SJSA1 (cell line): ENCODE data around the gene OVCH2. TPM values are rescaled to one million over a fixed set of nuclear protein-coding genes. Genes with fewer than 3 reads are reported as not detected.

Source experiments
- DNase-seq, 2 experiments: peaks; one replicate each; pipeline ENCODE4 v3.0.0-alpha.2; 2015 to 2020; ENCODE audit warnings: low spot score in 2 of 2, low read depth in 1 of 2
- H3K27ac ChIP-seq: fragments of 250-450 bp; sonication (Bioruptor Pico); 2 replicates; pipeline ENCODE4 v1.5.1; 2020; ENCODE audit warnings: mild to moderate bottlenecking, moderate library complexity
- H3K27me3 ChIP-seq: fragments of 250-450 bp; sonication (Bioruptor Pico); replicated peaks from 2 replicates; pipeline ENCODE4 v1.5.1; 2020; ENCODE audit warnings: mild to moderate bottlenecking, moderate library complexity
- H3K36me3 ChIP-seq: fragments of 250-450 bp; sonication (Bioruptor Pico); 2 replicates; pipeline ENCODE4 v1.5.1; 2020; ENCODE audit warnings: mild to moderate bottlenecking
- H3K4me1 ChIP-seq: fragments of 250-450 bp; sonication (Bioruptor Pico); replicated peaks from 2 replicates; pipeline ENCODE4 v1.6.1; 2021; ENCODE audit warnings: mild to moderate bottlenecking
- H3K4me3 ChIP-seq: fragments of 250-450 bp; sonication (Bioruptor Pico); 2 replicates; pipeline ENCODE4 v1.5.1; 2020; ENCODE audit warnings: mild to moderate bottlenecking
- H3K9me3 ChIP-seq: fragments of 250-450 bp; sonication (Bioruptor Pico); replicated peaks from 2 replicates; pipeline ENCODE4 v1.5.1; 2020; ENCODE audit warnings: mild to moderate bottlenecking
- total RNA-seq: library from RNA; depleted of rRNA; stranded (reverse); fragments of >200 nt; shearing (Covaris generic); gene quantifications from 2 replicates; pipeline ENCODE4 v1.2.3, GENCODE V29; 2014

OVCH2 gene
- total RNA-seq, 1 experiment from 2014 or later, result 0.63 TPM

GRCh38 chr11:7683571-7683970 lies 22.7 kb downstream of the OVCH2 start:
- H3K4me3 ChIP-seq, result no peak overlapping the region

GRCh38 chr11:7677796-7678201 lies 28.5 kb downstream of the OVCH2 start:
- H3K4me3 ChIP-seq, result no peak overlapping the region
- no peaks in the 10 kb centered on the region for H3K9me3 ChIP-seq
- no peaks in the 10 kb centered on the region for H3K36me3 ChIP-seq
- DNase-seq, result no peak
- H3K27me3 ChIP-seq, result no peaks in the 10 kb centered on the region
- no peak overlapping the region for H3K27ac ChIP-seq
- H3K4me1 ChIP-seq, result no peaks in the 10 kb centered on the region

More at GRCh38 chr11:7683571-7683970, 22.7 kb downstream of the OVCH2 start:
- H3K27me3 ChIP-seq, result no peaks in the 10 kb centered on the region
- DNase-seq, result no peak
- H3K9me3 ChIP-seq, result no peaks in the 10 kb centered on the region
- H3K4me1 ChIP-seq, result no peaks in the 10 kb centered on the region
- no peak overlapping the region for H3K27ac ChIP-seq
- H3K36me3 ChIP-seq, result no peaks in the 10 kb centered on the region

- Histone ChIP-seq H3K9me3 (no peaks in the 10 kb centered on the region), H3K4me1 (no peaks in the 10 kb centered on the region), H3K36me3 (no peaks in the 10 kb centered on the region), H3K27me3 (no peaks in the 10 kb centered on the region), H3K27ac (no peak overlapping the region), H3K4me3 (no peak overlapping the region)
- DNase-seq, result no peak
These were observed 29.2 kb downstream of the OVCH2 start for GRCh38 chr11:7677071-7677470.

GRCh38 chr11:7675631-7676030 lies 30.6 kb downstream of the OVCH2 start:
- H3K36me3 ChIP-seq, result no peaks in the 10 kb centered on the region

GRCh38 chr11:7673724-7674434 lies 32.4 kb downstream of the OVCH2 start:
- Histone ChIP-seq H3K27me3 (no peaks in the 10 kb centered on the region), H3K4me1 (peaks cover 3% of the 10 kb centered on the region), H3K27ac (no peak overlapping the region), H3K36me3 (no peaks in the 10 kb centered on the region), H3K4me3 (no peak overlapping the region), H3K9me3 (no peaks in the 10 kb centered on the region)
- no peak for DNase-seq

More at GRCh38 chr11:7675631-7676030, 30.6 kb downstream of the OVCH2 start:
- no peak for DNase-seq
- H3K4me3 ChIP-seq, result no peak overlapping the region
- H3K4me1 ChIP-seq, result no peaks in the 10 kb centered on the region
- no peaks in the 10 kb centered on the region for H3K9me3 ChIP-seq
- no peak overlapping the region for H3K27ac ChIP-seq
- no peaks in the 10 kb centered on the region for H3K27me3 ChIP-seq

GRCh38 chr11:7672960-7673723 lies 33.1 kb downstream of the OVCH2 start, which contains the start of gene CYB5R2:
Gene CYB5R2 (minus strand): TSS chr11:7673500. CDS start chr11:7672825, 675 bp downstream.
- Histone ChIP-seq H3K4me1 (peaks cover 7% of the 10 kb centered on the region), H3K27ac (no peak within 1 kb of the TSS), H3K4me3 (no peak within 1 kb of the TSS), H3K9me3 (no peaks in the 10 kb centered on the region), H3K36me3 (no peaks in the 10 kb centered on the region), H3K27me3 (no peaks in the 10 kb centered on the region)
- no peak for DNase-seq

GRCh38 chr11:7672276-7672959 lies 33.9 kb downstream of the OVCH2 start:
- Histone ChIP-seq H3K4me3 (no peak overlapping the region), H3K36me3 (no peaks in the 10 kb centered on the region), H3K27ac (no peak overlapping the region), H3K27me3 (no peaks in the 10 kb centered on the region), H3K9me3 (no peaks in the 10 kb centered on the region), H3K4me1 (peaks cover 7% of the 10 kb centered on the region)
- no peak for DNase-seq

- no peak overlapping the region for H3K4me3 ChIP-seq
- no peak for DNase-seq
- no peaks in the 10 kb centered on the region for H3K27me3 ChIP-seq
- H3K9me3 ChIP-seq, result no peaks in the 10 kb centered on the region
- peaks cover 7% of the 10 kb centered on the region for H3K4me1 ChIP-seq
- H3K36me3 ChIP-seq, result no peaks in the 10 kb centered on the region
- H3K27ac ChIP-seq, result no peak overlapping the region
These were observed 34.7 kb downstream of the OVCH2 start for GRCh38 chr11:7671347-7672215.

- Histone ChIP-seq H3K27me3 (no peaks in the 10 kb centered on the region), H3K4me1 (peaks cover 7% of the 10 kb centered on the region)
- DNase-seq, result no peak
These were observed 35.6 kb downstream of the OVCH2 start for GRCh38 chr11:7670641-7671040.

GRCh38 chr11:7668911-7669310 lies 37.4 kb downstream of the OVCH2 start:
- H3K36me3 ChIP-seq, result no peaks in the 10 kb centered on the region
- no peak overlapping the region for H3K4me3 ChIP-seq
- no peaks in the 10 kb centered on the region for H3K9me3 ChIP-seq
- no peaks in the 10 kb centered on the region for H3K27me3 ChIP-seq
- no peak overlapping the region for H3K27ac ChIP-seq
- H3K4me1 ChIP-seq, result peaks cover 7% of the 10 kb centered on the region
- DNase-seq, result peak in 1 of 2 experiments; percentile 11

More at GRCh38 chr11:7670641-7671040, 35.6 kb downstream of the OVCH2 start:
- no peak overlapping the region for H3K4me3 ChIP-seq
- H3K9me3 ChIP-seq, result no peaks in the 10 kb centered on the region
- no peaks in the 10 kb centered on the region for H3K36me3 ChIP-seq
- H3K27ac ChIP-seq, result no peak overlapping the region

- H3K4me1 ChIP-seq, result peaks cover 7% of the 10 kb centered on the region
- H3K27ac ChIP-seq, result no peak overlapping the region
- H3K36me3 ChIP-seq, result no peaks in the 10 kb centered on the region
- H3K4me3 ChIP-seq, result no peak overlapping the region
- no peaks in the 10 kb centered on the region for H3K27me3 ChIP-seq
- no peaks in the 10 kb centered on the region for H3K9me3 ChIP-seq
- no peak for DNase-seq
These were observed 37.8 kb downstream of the OVCH2 start for GRCh38 chr11:7668464-7668863.

- Histone ChIP-seq H3K9me3 (no peaks in the 10 kb centered on the region), H3K4me1 (peaks cover 7% of the 10 kb centered on the region), H3K36me3 (no peaks in the 10 kb centered on the region), H3K27me3 (no peaks in the 10 kb centered on the region), H3K27ac (no peak overlapping the region), H3K4me3 (no peak overlapping the region)
- no peak for DNase-seq
These were observed 38.8 kb downstream of the OVCH2 start for GRCh38 chr11:7667460-7667859.

- Histone ChIP-seq H3K27ac (no peak overlapping the region), H3K36me3 (no peaks in the 10 kb centered on the region), H3K9me3 (no peaks in the 10 kb centered on the region), H3K4me3 (no peak overlapping the region), H3K27me3 (no peaks in the 10 kb centered on the region), H3K4me1 (peaks cover 7% of the 10 kb centered on the region)
- no peak for DNase-seq
These were observed 39.9 kb downstream of the OVCH2 start for GRCh38 chr11:7666292-7666866.
